Stimulated activated naive CD4-positive, alpha-beta T cell treated with Interleukin-2 at 50 U/mL for 16 hours (primary cell): ENCODE measurements around the gene PRKCQ.

ENCODE experiments used
- DNase-seq: peaks from one replicate; lab custom pipeline; 2025; lab: John Stamatoyannopoulos, UW

Gene PRKCQ

GRCh38 chr10:6579904-6580278 lies at the start of gene PRKCQ:
TSS of gene PRKCQ (minus strand) at chr10:6580276. CDS start at chr10:6515135, 65,141 bp downstream.
- no peak for DNase-seq

GRCh38 chr10:6625428-6625827 lies 45.4 kb upstream of the PRKCQ start:
- DNase-seq = no peak

- no peak for DNase-seq
Observed at GRCh38 chr10:6624392-6624791, 44.3 kb upstream of the PRKCQ start.

GRCh38 chr10:6622921-6623320 lies 42.8 kb upstream of the PRKCQ start:
- no peak for DNase-seq

DNA sequence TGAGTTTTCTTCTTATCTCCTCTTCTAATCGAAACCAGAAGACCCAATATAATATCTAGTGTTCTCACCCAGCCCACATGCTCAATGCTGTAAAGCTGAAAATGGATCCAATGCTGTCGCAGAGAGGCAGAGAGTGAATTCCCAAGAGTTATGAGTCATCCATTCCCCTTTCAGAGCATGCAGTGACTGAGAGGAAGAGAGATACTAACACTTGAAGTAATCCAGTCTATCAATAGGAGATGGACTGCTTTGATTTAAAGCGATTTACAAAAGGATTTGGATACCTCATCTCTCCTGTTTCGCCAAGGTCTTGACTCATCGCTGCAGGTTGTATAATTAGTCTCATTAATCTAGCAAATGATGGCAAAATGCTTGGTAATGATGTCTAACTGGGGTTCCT lies 41.5 kb upstream of the PRKCQ start:
- no peak for DNase-seq

- no peak for DNase-seq
Observed at GRCh38 chr10:6619660-6620059, 39.6 kb upstream of the PRKCQ start.

- no peak for DNase-seq
Observed at GRCh38 chr10:6618340-6618739, 38.3 kb upstream of the PRKCQ start.

DNA sequence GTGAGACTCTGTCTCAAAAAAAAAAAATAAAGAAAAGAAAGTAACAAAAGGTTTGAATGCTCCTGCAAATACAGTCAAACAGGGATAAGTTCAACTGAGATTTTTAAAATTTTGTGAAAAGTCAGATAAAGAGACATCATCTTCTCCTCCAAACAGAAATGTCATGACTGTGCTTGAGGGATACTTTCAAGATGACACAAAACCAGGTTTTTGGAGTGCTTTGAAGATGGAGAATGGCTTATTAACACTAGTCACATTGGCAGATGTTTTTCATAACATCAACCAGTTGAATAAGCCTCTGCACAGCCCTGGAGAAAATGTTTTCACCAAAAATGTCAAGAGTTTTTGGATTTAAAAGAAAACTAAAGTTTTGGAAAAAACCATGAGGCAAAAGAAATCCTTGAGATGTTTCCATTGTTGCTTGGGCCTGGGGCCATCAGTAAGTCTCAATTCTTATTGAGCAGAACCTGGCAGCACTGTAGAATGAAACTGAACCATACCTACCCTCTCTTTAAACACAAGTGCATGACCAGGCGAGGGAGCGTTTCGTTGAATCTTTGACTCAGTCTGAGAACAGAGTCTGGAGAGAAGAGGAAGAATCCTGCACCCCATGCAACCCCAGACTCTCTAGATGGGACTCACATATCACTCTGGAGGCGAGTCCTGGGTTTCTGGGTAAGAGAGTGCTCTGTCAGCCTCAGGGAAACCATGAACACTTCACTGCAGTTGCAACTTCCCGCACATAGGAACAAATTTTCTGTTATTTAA lies 37.4 kb upstream of the PRKCQ start:
- no peak for DNase-seq

GRCh38 chr10:6615971-6616370 lies 35.9 kb upstream of the PRKCQ start:
- DNase-seq = no peak

- no peak for DNase-seq
Observed at GRCh38 chr10:6612371-6612770, 32.3 kb upstream of the PRKCQ start.

- no peak for DNase-seq
Observed at GRCh38 chr10:6610647-6611046, 30.6 kb upstream of the PRKCQ start.

GRCh38 chr10:6609625-6610024 lies 29.5 kb upstream of the PRKCQ start:
- no peak for DNase-seq

GRCh38 chr10:6607778-6608177 lies 27.7 kb upstream of the PRKCQ start:
- no peak for DNase-seq

DNA sequence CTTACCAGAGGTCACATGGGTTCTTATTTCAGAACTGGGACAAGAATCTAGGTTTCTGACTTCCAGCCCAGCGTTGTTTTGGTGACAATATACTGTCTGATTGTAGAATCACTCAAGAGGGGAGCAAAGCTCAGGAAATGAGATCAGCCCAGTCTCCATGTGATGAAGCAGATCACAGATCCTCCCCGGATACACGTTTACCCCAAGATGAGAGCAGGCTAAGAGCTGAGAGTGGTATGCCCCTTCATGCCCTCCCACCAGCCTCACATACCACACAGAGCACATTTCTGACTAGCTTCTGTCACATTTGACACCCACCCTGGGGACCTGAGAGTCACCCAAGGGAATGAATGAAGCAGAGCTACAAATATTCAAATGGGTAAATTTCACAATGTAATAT lies 27.1 kb upstream of the PRKCQ start:
- peak; percentile 61 for DNase-seq

DNA sequence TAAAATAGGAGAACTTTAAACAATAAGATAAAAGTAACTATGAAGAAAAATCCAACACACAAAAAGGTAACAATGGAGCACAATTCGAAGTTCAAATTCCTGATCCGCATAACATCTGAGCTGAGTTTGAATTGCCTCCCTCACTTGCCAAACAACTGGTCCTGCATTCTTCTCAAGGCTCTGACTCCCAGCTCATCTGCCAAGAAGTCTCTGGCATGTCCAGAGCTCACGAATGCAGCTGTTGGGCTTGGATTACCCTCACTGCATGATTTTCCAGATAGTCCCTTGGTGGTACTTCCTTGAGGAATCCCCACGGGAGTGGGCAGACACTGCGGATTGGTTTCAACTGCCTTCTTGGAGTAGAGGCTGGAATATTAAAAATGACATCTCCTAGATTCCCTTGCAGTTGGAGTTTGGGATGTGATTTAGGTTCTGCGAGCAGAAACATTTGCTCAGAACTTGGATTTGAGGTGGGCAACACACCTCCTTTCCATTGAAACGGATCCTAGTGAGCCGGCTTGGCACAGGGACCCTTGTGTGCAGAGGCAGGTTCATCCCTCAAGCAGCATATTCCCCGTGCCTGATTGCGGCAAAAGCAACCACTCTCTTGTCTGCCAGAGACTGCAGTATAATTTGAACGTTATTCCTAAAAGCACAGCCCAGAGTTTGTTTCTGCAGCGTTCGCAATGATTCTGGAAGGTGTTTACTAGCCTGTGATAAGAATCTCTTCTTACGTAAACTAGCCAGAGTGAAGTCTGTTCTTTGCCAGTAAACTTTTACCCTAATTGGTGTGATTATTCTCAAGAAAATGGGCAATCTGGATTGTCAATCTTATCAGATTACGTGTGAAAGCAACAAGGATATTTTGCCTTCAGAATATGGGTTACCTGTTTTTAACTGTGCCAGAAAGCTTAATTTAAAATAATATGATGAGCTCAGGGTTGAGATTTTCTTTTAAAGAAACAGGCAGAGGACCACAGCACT lies 23.4 kb upstream of the PRKCQ start:
- DNase-seq = no peak

DNA sequence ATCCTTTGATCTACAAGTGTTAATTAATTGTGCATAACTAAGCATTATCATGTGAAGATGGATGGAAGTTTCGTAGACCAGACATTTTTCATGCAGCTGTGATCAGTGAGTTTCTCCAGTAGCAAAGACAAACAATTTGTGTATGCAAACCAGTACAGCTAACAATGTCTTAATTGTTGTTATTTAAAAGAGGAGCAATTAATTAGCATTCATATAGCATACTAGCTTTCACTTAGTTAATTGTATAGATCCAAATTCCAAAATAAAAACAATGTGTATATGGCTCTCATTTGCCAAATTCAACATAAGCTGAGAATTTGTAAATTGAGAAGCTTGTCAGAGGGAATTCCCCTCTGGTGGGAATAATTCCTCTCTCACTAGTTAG lies 22.6 kb upstream of the PRKCQ start:
- no peak for DNase-seq

GRCh38 chr10:6602026-6602699 lies 22.1 kb upstream of the PRKCQ start:
- DNase-seq = no peak

- no peak for DNase-seq
Observed at GRCh38 chr10:6601246-6601805, 21.2 kb upstream of the PRKCQ start.

- no peak for DNase-seq
Observed at GRCh38 chr10:6600224-6600987, 20.3 kb upstream of the PRKCQ start.

GRCh38 chr10:6598679-6599078 lies 18.6 kb upstream of the PRKCQ start:
- DNase-seq = no peak

DNA sequence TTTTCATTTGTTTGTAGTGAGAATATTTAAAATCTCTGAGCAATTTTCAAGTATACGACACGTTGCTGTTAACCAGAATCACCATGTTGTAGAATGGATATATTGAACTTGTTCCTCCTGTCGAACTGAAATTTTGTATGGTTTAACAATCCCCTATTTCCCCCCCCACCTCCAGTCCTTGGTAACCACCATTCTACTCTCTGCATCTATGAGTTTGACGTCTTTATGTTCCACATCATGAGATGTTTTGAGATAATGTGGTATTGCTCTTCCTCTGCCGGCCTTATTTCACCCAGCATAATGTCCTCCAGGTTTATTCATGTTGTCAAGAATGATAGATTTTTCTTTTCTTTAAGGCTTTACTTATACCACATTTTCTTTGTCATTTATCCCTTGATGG lies 17.4 kb upstream of the PRKCQ start:
- no peak for DNase-seq

- DNase-seq = no peak
Observed at GRCh38 chr10:6595499-6595898, 15.4 kb upstream of the PRKCQ start.
